ENCODE results near the gene SNX5.

GRCh38 chr20:18007534-18008292 lies 39.1 kb upstream of the SNX5 start:
- TF ChIP-seq CTCF (IDR thresholded peaks at IDR 0.05) (no peak), POLR2A (IDR thresholded peaks at IDR 0.05) (no peak)
